GM12873 (cell line): ENCODE data around the gene CELF1.

Source experiments
- CTCF ChIP-seq: IDR thresholded peaks from 2 replicates; pipeline ENCODE4 v1.5.1; 2012; ENCODE audit warnings: low read depth, mild to moderate bottlenecking, moderate library complexity, low read length, control low read depth; ENCODE audit not compliant: insufficient read depth; ENCODE audit errors: missing control alignments

CELF1 gene

GRCh38 chr11:47453365-47453764 is 99.6 kb downstream of the CELF1 start:
- no peak for TF ChIP-seq CTCF

- TF ChIP-seq CTCF = no peak
Measured at GRCh38 chr11:47451990-47452389, 100.9 kb downstream of the CELF1 start.

- TF ChIP-seq CTCF = no peak
Measured at GRCh38 chr11:47451436-47451835, 101.5 kb downstream of the CELF1 start.

GRCh38 chr11:47449541-47449940 is 103.4 kb downstream of the CELF1 start:
- TF ChIP-seq CTCF = no peak

- no peak for TF ChIP-seq CTCF
Measured at GRCh38 chr11:47448566-47449427, 104.1 kb downstream of the CELF1 start, which contains the start of gene RAPSN. Gene RAPSN (minus strand): TSS chr11:47449136. CDS start chr11:47448964, 172 bp downstream.

- TF ChIP-seq CTCF = no peak
Measured at GRCh38 chr11:47447906-47448305, 105.0 kb downstream of the CELF1 start.

- TF ChIP-seq CTCF = no peak
Measured at GRCh38 chr11:47446833-47447232, 106.1 kb downstream of the CELF1 start.
